Effector CD8-positive, alpha-beta T cell (primary cell): ENCODE measurements around the gene PRKCB.

Experiments
- DNase-seq: peaks from one replicate; lab custom pipeline; 2025; lab: John Stamatoyannopoulos, UW

PRKCB gene

DNA sequence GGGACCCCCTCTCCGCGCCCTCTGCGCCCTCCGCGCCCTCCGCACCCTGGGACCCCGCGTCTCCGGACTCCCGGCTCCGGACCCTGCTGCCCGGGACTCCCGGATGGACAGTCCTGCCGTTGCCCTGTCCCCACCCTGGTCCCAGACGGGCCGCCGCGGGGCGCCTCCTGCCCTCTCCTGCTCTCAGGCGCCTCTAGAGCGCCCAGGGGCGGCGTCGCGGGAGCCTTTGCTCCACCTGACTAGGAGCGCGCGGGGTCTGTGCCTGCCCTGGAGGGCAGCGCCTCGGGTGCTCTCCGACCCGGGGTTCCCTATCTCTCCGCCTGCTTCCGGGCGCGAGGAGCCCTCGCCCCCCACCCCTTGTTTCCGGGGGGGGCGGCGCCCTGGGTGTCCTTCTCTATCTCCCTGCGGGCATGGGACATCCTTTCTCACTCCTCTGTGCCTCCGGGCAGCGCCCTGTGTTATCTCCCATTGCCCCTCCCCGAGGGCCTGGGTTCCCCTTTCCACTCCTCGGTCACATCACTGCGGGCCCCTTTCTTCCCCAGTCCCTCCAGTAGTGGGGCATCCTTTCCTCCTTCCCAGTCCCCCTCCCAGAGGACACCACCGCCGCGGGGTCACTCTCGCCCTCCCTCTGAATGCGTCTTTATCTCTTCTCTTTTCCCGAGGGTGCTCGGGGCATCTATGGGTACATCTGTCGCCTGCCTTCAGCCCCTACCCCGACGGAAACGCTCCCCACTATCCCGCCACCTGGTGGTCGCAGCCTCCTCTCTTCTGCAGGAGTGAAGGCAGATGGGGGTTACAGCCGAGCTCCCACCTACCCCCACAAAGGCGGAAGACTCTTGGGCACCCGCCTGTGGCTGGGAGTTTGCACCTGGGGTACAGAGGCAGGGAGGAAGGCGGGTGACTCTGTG lies 875 bp downstream of the PRKCB start:
- peak; percentile 44 for DNase-seq

DNA sequence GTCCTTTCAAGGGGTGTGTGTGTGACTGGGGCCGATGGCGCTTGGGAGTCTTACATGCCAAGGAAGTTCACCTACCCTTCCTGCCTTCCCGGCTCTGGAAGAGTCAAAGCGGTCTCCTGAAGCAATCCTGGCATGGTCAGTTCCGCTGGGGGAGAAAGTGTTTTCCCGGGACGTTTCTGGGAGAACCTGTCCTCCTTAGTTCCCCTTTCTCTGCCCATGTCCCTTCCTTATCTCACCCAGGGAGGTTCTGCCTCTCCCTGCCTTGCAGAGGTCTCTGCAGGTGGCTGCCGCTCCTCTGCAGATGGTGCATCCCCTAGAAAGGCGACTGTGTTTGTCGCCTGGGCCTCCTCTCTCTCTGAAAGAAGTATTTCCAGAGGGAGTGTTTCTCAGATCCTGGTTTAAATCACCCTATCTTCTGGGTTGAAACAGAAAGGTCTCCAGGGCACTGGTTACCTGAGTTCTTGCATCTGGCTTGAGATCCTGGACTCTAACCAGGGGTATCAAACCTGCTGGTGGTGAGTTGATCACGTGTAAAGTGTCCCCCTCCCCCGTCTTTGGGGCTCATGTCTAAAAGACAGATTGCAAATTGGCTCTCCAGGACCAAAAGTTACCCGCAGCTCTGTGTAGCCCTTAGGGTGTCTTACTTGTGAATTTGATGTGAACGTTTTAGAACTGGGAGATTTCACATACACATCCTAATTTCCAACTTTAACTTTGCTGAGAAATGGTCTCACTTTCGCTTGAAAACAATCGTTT lies 1.9 kb downstream of the PRKCB start:
- no peak for DNase-seq

DNA sequence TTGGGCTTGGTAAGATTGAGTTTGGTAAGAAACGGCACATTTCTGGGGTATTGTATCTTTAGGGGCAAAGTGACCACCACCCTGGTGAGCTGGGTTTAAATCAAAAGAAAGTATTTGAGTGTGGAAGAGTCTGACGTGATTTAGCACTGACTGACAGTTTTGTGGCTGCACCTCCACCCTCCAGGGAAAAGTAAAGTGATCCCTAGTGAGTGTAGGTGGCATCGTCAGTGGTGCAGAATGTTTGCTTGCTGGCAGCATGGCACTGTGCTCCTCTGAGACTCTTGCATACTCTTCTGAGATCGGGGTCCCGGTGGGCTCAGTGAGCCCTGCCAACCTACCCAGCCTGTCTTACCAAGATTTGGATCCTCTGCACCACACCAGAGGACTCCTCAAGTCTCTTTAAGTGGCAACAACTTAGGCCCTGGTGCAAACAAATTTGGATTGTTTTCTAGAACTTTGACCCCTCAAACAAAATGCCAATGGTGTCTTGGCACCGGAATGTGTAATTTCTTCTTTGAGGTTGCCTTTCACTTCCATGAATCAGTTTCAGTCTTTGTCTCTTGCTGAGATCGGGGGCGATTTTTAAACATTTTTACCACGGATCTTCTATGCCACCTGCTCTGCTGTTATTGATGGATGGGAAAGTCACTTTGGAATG lies 2.8 kb downstream of the PRKCB start:
- DNase-seq: no peak

DNA sequence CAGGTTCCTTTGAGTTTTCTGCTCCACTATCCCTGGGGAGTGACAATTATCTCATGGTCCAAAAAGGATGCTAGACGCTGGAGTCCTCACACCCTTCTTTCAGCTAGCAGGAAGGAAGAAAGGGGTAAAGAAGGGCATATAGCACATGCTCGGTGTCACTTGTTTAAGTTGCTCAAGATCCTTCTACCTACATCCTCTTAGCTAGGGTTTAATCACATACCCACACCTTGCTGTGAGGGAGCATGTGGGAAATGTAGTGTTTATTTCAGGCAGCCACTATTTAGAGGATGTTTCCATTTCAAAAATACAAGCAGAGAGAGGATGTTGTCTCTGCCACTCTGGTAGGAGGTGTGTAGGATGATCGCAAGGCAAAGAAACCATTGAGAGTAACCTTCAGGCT lies 4.5 kb downstream of the PRKCB start:
- DNase-seq: no peak

DNA sequence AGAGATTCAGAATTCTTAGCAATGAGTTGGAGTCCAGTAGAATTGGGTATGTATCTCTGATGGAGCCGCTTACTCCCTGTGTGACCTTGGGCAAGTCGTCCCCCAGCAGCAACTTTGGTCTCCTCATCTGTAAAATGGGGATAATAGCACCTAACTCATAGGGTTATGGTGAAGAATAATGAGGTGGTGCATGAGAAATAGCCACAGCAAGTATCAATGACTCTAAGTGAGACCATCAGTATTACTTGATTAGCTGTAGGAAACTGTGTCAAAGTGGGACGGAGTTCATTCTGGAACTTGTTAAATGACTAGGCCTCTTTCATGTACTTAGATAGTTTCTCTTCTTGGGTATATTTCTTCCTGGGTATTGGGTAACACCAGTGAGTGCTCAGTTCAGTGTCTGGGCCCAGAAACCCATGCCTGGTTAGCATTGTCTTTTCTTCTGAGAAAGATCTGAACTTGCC lies 6.4 kb downstream of the PRKCB start:
- no peak for DNase-seq

DNA sequence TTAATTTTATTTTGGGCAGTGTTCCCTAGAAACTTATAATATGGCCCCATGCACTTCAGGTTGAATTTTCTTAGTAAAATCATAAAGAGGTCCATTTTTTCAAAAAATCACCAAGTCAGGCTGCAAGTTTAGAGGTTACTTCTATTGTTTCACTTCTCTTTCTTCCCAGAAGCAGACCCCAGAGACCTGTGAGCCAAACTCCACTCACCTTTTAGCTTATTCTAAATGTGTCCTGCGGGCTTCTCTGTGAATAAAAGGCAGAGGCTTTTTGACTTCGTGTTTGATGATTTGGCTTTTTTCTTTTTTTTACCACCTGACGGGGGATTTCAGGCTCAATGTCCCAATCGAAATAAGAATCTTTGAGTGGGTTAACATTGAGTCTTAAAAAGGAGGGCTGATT lies 7.4 kb downstream of the PRKCB start:
- no peak for DNase-seq

DNA sequence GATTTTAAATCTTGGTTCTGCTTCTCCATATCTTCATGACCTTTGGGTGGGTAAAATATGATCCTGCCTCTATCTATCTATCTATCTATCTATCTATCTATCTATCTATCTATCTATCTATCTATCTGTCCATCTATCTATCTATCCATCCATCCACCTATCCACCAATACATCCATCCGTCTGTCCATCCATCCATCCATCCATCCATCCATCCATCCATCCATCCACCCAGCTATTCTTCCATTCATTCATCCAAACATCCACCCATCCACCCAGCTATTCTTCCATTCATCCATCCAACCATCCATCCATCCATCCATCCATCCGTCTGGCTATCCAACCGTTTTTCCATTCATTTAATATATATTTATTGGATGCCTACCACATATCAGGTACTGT lies 11.5 kb downstream of the PRKCB start:
- no peak for DNase-seq

DNA sequence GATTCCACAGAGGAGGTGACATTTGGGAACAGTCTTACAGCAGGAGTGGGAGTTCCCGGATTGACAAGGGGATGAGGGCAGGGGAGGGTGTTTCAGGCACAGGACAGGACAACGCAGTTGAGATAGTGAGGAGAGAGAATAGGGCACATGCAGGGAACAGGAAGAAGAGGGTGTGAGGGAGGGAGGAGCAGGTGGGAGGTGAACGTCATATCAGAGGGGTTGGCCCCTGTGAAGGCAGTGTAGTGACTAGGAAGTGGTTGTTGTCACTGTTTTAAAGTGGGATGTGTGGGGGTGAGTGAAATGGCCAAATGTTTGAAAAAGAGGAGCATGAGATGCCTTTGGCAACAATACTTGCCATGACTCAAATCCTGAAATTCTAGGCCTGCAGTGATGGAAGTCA lies 12.2 kb downstream of the PRKCB start:
- peak; percentile 12 for DNase-seq

DNA sequence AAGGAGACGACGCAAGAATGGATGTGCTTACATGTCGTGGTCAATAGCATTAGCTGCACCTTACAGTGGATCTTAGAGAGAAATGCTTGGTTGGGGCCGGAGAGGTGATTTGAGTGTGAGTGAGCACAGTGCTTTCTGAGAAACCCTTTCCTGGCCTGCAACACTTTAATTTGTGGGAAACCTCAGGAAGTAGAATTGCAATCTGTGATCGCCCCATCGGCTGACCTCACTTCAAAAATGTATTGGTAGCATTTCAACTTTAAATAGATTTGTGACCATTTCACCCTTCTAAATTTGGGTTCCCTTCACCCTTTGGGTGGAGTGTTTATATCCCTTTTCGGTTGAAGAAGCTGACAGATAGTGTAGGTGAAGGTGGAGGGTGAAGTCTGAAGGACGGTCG lies 13.2 kb downstream of the PRKCB start:
- no peak for DNase-seq

DNA sequence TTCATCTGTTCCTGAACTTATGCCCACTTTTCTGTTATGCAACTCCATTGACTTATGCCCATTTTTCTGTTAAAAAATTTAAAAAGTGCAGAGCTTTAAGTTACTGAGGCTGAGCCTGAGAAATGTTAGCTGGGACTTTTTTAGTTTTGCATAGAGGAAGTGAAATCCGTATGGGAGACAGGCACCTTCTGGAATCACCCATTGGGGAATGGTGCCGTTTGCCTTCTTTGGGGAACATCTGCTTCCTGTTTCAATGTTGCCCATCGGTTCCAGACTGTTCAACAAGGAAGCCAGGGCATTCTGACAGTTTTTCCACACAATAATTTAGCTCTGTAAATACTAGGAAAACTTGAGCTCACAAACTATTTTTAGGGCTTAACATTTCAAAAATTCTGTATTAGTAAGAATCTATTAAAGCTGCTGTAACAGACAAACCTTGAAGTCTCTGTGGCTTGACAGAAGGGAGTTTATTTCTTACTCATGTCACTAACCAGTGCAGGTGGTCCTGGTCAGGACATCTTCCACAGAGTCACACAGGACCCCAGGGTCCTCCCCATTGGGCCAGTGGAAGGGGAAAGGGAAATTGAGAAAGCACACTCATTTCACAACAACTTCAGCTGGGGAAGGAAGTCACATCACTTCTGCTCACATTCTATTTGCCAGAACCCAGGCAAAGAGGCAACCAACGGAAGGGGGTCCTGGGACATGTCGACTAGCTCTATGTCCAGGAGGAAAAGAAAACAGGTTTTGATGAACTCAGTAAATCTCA lies 17.2 kb downstream of the PRKCB start:
- no peak for DNase-seq

DNA sequence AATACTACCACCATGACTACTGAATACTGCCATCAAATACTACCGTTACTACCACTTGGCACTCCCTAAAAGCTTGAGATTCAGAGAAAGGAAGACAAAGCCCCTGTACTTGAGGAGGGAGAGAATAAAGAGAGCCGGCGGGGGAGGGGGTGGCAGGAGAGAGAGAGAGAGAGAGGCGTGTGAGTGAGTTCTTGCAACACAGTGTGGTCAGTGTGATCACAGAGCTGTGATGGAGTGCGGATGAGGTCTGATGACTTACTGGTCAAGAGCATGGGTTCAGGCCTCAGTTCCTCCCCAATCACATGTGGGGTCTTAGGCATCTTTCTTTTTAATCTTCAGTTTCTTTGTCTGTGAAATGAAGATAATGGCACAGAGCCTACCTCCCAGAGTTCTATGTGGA lies 19.2 kb downstream of the PRKCB start:
- DNase-seq: no peak

DNA sequence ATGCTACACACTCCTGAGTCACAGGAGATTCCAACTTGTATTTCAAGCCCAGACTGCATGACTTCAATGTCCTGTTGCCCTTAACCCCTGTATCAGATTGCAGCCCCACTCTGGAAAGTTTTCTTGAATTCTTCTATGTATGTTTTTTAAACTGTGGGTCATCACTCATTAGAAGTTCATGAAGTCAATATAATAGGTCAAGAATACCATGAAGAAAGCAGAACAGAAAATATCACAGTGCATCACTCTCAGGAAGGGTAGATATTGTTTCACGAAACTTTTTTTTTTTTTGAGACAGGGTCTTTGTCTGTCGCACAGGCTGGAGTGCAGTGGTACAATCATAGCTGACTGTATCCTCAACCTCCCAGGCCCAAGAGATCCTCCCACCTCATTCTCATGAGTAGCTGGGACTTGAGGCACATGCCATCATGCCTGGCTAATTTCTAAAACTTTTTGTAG lies 20.5 kb downstream of the PRKCB start:
- no peak for DNase-seq

DNA sequence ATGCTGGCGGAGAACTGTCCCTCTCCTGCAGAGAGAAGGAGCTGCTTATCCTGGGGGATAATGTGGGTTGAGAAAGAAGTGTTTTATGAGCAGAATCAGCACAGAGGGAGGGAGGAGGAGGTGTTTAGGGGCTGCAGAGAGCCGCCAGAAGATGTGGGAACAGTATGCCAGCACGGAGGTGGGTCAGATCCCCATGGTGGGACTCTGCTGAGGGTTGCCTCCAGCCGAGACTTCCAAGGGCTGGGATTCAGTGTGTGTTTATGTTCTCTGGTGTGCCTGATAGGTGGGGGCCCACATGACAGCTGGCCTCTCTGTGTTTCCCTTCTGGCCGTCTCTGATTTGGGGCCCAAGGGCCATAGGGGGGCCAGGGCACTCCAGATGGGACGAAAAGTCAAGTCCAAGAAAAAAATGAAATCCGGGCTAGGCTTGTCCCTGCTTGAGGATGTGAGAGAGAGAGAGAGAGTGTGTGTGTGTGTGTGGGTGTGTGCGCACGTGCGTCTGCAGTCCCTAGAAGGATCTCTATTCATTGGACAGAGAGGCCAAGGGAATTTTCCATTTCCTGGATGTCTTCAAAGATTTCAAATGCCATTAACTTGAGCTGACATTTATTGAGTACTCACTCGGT lies 21.6 kb downstream of the PRKCB start:
- DNase-seq: no peak

DNA sequence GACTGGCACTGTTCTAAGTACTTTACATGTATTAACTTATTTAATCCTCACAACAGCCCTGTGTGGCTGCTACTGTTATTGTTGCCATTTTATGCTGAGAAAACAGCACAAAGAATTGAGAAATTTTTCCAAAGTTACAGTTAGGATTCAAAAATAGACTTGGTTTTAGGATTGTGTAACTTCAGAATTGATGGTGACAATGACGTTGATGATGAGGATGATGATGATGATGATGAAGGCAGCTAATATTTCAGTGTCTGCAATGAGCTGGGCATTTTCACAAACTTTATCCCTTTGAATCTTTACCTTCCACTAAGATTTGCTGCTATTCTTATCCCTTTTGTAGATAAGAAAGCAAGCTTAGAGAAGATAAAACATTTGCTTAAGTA lies 22.1 kb downstream of the PRKCB start:
- no peak for DNase-seq

DNA sequence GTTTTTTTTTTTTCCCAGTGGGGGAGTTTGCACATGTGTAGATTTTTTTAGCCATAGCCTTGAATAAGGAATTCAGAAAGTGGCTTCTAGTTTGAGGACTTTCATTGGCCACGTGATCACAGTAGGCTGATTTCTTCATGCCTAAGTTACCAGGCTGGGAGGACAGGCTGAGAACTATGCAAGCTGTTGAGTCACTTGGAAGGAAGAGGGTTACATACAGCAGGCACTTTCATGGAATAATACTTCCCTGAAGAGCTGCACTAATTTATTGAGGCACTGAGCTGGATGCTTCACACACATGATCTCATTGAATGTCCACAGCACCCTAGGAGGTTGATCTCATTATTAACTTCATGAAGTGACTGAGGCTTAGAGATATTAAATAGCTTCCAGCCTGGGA lies 22.8 kb downstream of the PRKCB start:
- DNase-seq: no peak

DNA sequence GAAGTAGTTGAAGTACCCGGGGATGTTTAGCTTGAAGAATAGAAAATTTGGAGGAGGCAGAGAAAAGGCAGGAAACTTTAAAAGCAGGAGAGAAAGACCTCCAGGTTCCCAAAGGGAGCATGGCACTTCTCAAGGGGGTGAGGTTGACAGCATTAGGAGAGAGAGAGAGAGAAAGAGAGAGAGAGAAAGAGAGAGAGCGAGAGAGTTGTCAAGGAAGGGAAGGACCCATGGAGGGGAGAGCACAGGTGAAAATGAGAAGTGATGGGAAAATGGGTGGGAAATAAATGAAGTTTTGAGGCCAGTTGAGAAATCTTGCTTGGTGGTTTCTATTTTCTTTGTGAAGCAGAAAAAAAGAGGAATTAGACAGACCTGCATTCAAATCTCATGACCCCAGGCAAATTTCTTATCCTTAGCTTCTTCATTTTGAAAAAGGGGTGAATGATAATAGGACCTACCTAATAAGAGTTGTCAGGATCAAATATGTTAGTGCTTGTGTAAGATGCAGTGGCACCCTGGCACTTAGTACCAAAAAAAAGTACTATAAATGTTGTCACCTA lies 24.0 kb downstream of the PRKCB start:
- no peak for DNase-seq

DNA sequence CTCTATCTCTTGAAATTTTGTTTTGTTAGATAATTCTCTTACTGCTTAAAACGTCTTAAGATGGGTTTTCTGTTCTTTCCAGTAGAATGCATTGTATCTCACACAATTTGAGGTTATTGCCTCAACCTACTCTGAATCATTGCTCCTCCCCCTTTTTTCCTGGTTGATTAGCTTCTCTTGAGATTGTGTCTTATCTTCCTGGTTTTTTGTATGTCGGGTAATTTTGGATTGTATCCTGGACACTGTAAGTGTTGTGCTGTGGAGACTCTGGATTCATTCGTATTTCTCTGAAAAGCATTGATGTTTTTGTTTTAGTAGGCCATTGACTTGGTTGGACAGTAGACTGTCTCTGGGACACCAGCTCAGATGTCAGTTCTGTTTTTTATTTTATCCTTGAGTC lies 26.1 kb downstream of the PRKCB start:
- DNase-seq: no peak

DNA sequence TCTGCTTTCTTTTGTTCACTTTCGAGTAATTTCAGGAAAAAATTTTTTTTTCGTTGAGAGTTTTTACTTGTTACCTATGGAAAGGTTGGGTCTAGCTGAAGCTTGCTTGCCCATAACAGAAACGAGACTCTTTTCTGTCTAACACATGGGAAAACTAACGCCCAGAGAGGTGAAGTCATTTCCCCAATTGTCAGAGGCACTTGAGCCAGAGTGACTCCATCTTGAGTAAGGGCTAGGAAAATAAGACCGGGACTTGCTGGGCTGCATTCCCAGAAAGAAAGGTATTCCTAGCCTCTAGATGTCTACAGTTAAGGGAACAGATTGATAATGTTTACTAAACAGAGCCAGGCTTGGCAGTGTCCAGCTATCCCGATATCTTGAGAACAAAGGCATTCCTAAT lies 26.8 kb downstream of the PRKCB start:
- no peak for DNase-seq

DNA sequence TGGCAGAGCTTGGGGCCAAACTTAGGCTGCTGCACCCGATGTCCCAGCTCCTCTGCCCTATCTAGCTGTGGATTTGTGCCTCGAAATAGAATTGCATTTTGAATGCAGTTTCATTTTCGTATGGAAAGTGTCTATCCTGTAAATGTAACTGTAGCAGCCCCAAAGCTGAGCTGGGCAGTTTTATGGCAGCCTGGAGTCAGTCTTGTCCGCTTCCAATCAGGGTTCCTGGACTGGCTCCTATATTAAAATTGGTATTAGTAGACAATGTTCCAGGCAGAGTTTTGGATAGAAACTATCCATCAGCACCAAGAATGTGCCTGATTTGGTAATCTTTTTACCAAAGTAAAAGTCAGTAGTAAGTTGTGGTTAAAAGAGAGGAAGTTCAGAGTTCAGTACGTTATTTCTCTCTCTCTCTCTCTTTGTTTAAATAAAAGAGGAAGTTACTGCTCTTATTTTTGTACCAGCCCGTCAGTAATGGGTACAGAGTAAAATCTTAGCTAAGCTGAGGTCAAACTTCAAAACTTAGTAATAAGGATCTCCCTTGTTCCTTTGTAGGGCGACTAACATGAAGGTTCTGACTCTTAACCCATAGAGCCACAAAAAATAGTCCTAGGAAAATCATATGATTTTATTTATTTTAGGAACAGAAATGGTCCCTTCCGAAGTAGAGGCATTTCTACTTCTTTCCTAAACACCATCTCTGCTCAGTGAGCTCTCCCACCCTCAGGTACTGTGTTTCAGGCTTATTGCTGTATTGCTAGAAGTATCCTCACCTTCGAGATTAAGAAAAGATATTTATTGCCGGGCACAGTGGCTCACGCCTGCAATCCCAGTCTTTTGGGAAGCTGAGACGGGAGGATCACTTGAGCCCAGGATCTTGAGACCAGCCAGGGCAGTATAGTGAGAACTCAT lies 28.0 kb downstream of the PRKCB start:
- DNase-seq: no peak

DNA sequence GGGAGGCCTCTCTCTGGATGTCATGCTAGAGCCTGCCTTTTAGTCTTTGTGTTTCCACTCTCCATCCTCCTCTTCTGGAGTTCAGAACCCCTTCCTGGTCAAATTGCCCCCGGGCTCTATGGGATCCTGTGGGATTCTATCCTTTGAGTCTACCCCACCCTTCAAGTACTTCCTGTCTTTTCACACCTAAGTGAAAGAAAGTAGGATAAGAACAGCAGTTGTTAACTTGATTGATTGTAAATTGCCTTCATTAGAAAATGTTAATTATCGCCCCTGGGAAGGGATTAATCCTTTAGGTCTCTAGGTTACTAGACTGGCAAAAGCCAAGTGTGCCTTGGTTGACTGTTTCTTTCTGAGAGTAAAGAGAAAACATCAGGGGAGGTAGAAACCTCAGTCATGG lies 30.1 kb downstream of the PRKCB start:
- no peak for DNase-seq
